IMR-90 (cell line): ENCODE results near the gene SIRPG. TPM values are rescaled to one million over a fixed set of nuclear protein-coding genes. Genes with fewer than 3 reads are reported as not detected.

Experiments
- ATAC-seq: fragments of 200-7000 bp; cut with Tn5 transposase; 2 replicates; pipeline ENCODE4 v1.9.1; 2020; ENCODE audit warnings: low read depth, mild to moderate bottlenecking, moderate library complexity
- BruUV-seq: library from RNA; stranded (reverse); fragments of 400-500 nt; replicated peaks from 2 replicates; lab custom pipeline; 2021; lab: Mats Ljungman, UMichigan
- CTCF ChIA-PET: fragments of 300-600 bp; formaldehyde crosslinking; extraction: SDS; loops from one replicate; lab custom pipeline; 2021; ENCODE audit warnings: antibody characterized with exemption; lab: Yijun Ruan, JAX
- POLR2A ChIA-PET: fragments of 300-600 bp; sonication (Branson Sonifier 250); formaldehyde crosslinking; loops from one replicate; lab custom pipeline; 2022; ENCODE audit warnings: antibody characterized with exemption; ENCODE audit not compliant: unreplicated experiment; lab: Charles Lee
- DNase-seq: peaks from one replicate; pipeline ENCODE4 v3.0.0; 2013
- H2AFZ ChIP-seq: replicated peaks from 2 replicates; pipeline ENCODE3; 2013; ENCODE audit warnings: low read length, mild to moderate bottlenecking; ENCODE audit not compliant: poor library complexity
- H2AK5ac ChIP-seq: 2 replicates; pipeline ENCODE4 v1.6.1; 2013; ENCODE audit warnings: low read depth, low read length, inconsistent platforms
- H2AK9ac ChIP-seq: replicated peaks from 2 replicates; pipeline ENCODE3; 2013; ENCODE audit warnings: mild to moderate bottlenecking, low read depth, low read length, moderate library complexity; ENCODE audit not compliant: poor library complexity
- H2BK120ac ChIP-seq: 2 replicates; pipeline ENCODE4 v1.6.1; 2013; ENCODE audit warnings: low read depth, low read length, inconsistent platforms
- H2BK15ac ChIP-seq: 3 replicates; pipeline ENCODE4 v1.6.1; 2013; ENCODE audit warnings: low read depth, low read length, inconsistent platforms
- H2BK20ac ChIP-seq: 2 replicates; pipeline ENCODE4 v1.6.1; 2013; ENCODE audit warnings: low read depth, mild to moderate bottlenecking, inconsistent platforms, low read length, moderate library complexity
- H2BK5ac ChIP-seq: 2 replicates; pipeline ENCODE4 v1.6.1; 2013; ENCODE audit warnings: mild to moderate bottlenecking, low read depth, low read length, inconsistent platforms; ENCODE audit not compliant: poor library complexity, severe bottlenecking
- H3K14ac ChIP-seq: replicated peaks from 2 replicates; pipeline ENCODE4 v1.6.1; 2013; ENCODE audit warnings: low read depth, low read length, inconsistent platforms
- H3K18ac ChIP-seq: 2 replicates; pipeline ENCODE4 v1.6.1; 2013; ENCODE audit warnings: low read depth, low read length, control low read depth
- H3K23ac ChIP-seq: 2 replicates; pipeline ENCODE4 v1.6.1; 2013; ENCODE audit warnings: low read depth, low read length, inconsistent platforms
- H3K27ac ChIP-seq: 2 replicates; pipeline ENCODE4 v1.5.1; 2013; ENCODE audit warnings: mild to moderate bottlenecking, control low read depth, low read length; ENCODE audit not compliant: insufficient read depth
- H3K27me3 ChIP-seq: 2 replicates; pipeline ENCODE4 v1.6.1; 2013; ENCODE audit warnings: low read length; ENCODE audit not compliant: control insufficient read depth, insufficient read depth
- H3K36me3 ChIP-seq: 2 replicates; pipeline ENCODE4 v1.6.1; 2013; ENCODE audit warnings: low read length, mixed read lengths; ENCODE audit not compliant: control insufficient read depth, insufficient read depth
- H3K4ac ChIP-seq: 2 replicates; pipeline ENCODE4 v1.6.1; 2013; ENCODE audit warnings: low read depth, low read length, inconsistent platforms
- H3K4me1 ChIP-seq: 2 replicates; pipeline ENCODE4 v1.6.1; 2013; ENCODE audit warnings: low read length, mixed read lengths; ENCODE audit not compliant: control insufficient read depth, insufficient read depth
- H3K4me2 ChIP-seq: 2 replicates; pipeline ENCODE4 v1.6.1; 2013; ENCODE audit warnings: low read depth, mild to moderate bottlenecking, control low read depth, low read length, moderate library complexity
- H3K4me3 ChIP-seq: 2 replicates; pipeline ENCODE4 v1.5.1; 2013; ENCODE audit warnings: low read depth, mild to moderate bottlenecking, control low read depth, low read length, moderate library complexity; ENCODE audit not compliant: insufficient read depth
- H3K56ac ChIP-seq: 2 replicates; pipeline ENCODE4 v1.6.1; 2013; ENCODE audit warnings: low read length, inconsistent platforms; ENCODE audit not compliant: insufficient read depth; ENCODE audit errors: extremely low read depth
- H3K79me1 ChIP-seq, 2 experiments: 2 replicates each; pipeline ENCODE4 v1.6.1; 2013; ENCODE audit warnings: low read length in 2 of 2, inconsistent platforms in 1 of 2, low read depth in 1 of 2
- H3K9ac ChIP-seq: 2 replicates; pipeline ENCODE4 v1.6.1; 2013; ENCODE audit warnings: low read depth, low read length, control low read depth
- H3K9me1 ChIP-seq: 2 replicates; pipeline ENCODE4 v1.6.1; 2013; ENCODE audit warnings: low read length, inconsistent platforms; ENCODE audit not compliant: insufficient read depth
- H3K9me3 ChIP-seq: 2 replicates; pipeline ENCODE4 v1.6.1; 2013; ENCODE audit warnings: low read length; ENCODE audit not compliant: control insufficient read depth, insufficient read depth
- H4K20me1 ChIP-seq: 2 replicates; pipeline ENCODE4 v1.6.1; 2013; ENCODE audit warnings: low read length, inconsistent platforms; ENCODE audit not compliant: insufficient read depth
- H4K5ac ChIP-seq: 2 replicates; pipeline ENCODE4 v1.6.1; 2013; ENCODE audit warnings: mild to moderate bottlenecking, low read depth, low read length, control low read depth
- H4K8ac ChIP-seq, 2 experiments: 2 replicates each; pipeline ENCODE4 v1.6.1; 2013; ENCODE audit warnings: low read depth in 2 of 2, low read length in 2 of 2, control low read depth in 1 of 2, inconsistent platforms in 1 of 2
- H4K91ac ChIP-seq: 2 replicates; pipeline ENCODE4 v1.6.1; 2013; ENCODE audit warnings: low read depth, low read length, inconsistent platforms; ENCODE audit not compliant: insufficient read depth
- CTCF ChIP-seq: conservative IDR thresholded peaks from 2 replicates; pipeline ENCODE4 v1.5.1; 2012; ENCODE audit warnings: mild to moderate bottlenecking, low read depth, low read length, improper control_type of control experiment
- MXI1 ChIP-seq: IDR thresholded peaks from 2 replicates; pipeline ENCODE4 v1.6.1; 2012; ENCODE audit warnings: low read depth, mild to moderate bottlenecking, low read length, moderate library complexity, borderline replicate concordance
- POLR2A ChIP-seq: IDR thresholded peaks from 2 replicates; pipeline ENCODE4 v1.6.1; 2012; ENCODE audit warnings: mild to moderate bottlenecking, low read depth, low read length
- RFX5 ChIP-seq: IDR thresholded peaks from 2 replicates; pipeline ENCODE4 v1.8.0; 2012; ENCODE audit warnings: low read depth, mild to moderate bottlenecking, low read length, moderate library complexity
- SMC3 ChIP-seq: fragments of 150-350 bp; IDR thresholded peaks from 2 replicates; pipeline ENCODE4 v1.6.1; 2016; ENCODE audit warnings: low read depth, mild to moderate bottlenecking, antibody characterized with exemption, low read length, moderate library complexity
- WGBS, 2 experiments: methylation state at CpG; one replicate each; pipeline versions ENCODE4 v1.1.5 to v1.1.7; 2013; ENCODE audit warnings: missing lambda C conversion rate in 2 of 2; ENCODE audit not compliant: insufficient read length in 1 of 2; ENCODE audit errors: extremely low coverage in 2 of 2; 5-methylcytosine and 5-hydroxymethylcytosine counted together
- dilution Hi-C: fragments of 300-500 bp; cut with HindIII; formaldehyde crosslinking; loops from one replicate; pipeline ENCODE4 v1.14.3; 2018; ENCODE audit warnings: low sequenced_read_pairs; ENCODE audit not compliant: unreplicated experiment
- in situ Hi-C: fragments of 300-500 bp; cut with MboI; formaldehyde crosslinking; loops from 3 replicates; pipeline ENCODE4 v1.14.3; 2019; ENCODE audit warnings: low sequenced_read_pairs, inconsistent platforms, mixed read lengths
- intact Hi-C: fragments of 100-400 bp; cut with micrococcal nuclease; formaldehyde crosslinking; loops from 2 replicates; pipeline ENCODE4 v1.10.0; 2022
- polyA plus RNA-seq, 3 experiments: library from polyadenylated mRNA; depleted of rRNA; stranded (reverse); fragments of >200 nt; gene quantifications; 2 replicates each; pipeline ENCODE4 v1.2.3, GENCODE V29; 2012; ENCODE audit warnings: low replicate concordance in 1 of 3
- total RNA-seq: library from RNA; depleted of rRNA; stranded (reverse); fragments of >200 nt; gene quantifications from 2 replicates; pipeline ENCODE4 v1.2.3, GENCODE V29; 2012

The SIRPG gene
- total and polyA plus RNA-seq, 2 of the 4 experiments (the other 2 are of a cell fraction) = not detected

- ChIA-PET CTCF (interaction anchor here (0.6 kb wide), 1 partner anchor 978 kb away, joined by 4 read pairs; no protein-coding TSS in a partner anchor), POLR2A (no interaction called here)
- Histone ChIP-seq H3K79me1 (no peaks in the 10 kb centered on the region), H3K4me2 (no peak overlapping the region), H2BK5ac (no peak overlapping the region), H3K9me3 (0 out of 2 replicates have a peak, but pooled peaks cover 1% of the 10 kb centered on the region), H4K20me1 (no peaks in the 10 kb centered on the region), H3K4ac (no peak overlapping the region), H3K9ac (no peak overlapping the region), H4K91ac (no peak overlapping the region), H3K27ac (no peak overlapping the region), H3K27me3 (no peaks in the 10 kb centered on the region; the same call in 1 of the 2 replicates), H2AK5ac (no peak overlapping the region), H2AFZ (no peak overlapping the region), H3K9me1 (no peaks in the 10 kb centered on the region), H3K14ac (no peak overlapping the region), H3K36me3 (no peaks in the 10 kb centered on the region), H2BK120ac (no peak overlapping the region), H2BK15ac (no peak overlapping the region), H3K4me3 (no peak overlapping the region), H2AK9ac (no peak overlapping the region), H3K18ac (no peak overlapping the region), H3K4me1 (no peaks in the 10 kb centered on the region), H4K8ac (no peak overlapping the region), H2BK20ac (no peak overlapping the region), H3K56ac (no peak overlapping the region), H4K5ac (no peak overlapping the region), H3K23ac (no peak overlapping the region)
- intact Hi-C loops (no loop called here), in situ Hi-C loops (no loop called here), dilution Hi-C loops (no loop called here)
- ATAC-seq (no peak), DNase-seq (no peak)
- WGBS, 2 experiments = no CpG with 5 or more reads among the region's 1 CpG
- BruUV-seq = no TSS peak
- TF ChIP-seq RFX5 (no peak), POLR2A (no peak), CTCF (no peak), MXI1 (no peak), SMC3 (no peak)
Measured at GRCh38 chr20:1621316-1621715, 36.3 kb downstream of the SIRPG start.
